GM18517 (cell line): Measurements from ENCODE around the gene PYCARD.
A peak's percentile ranks its signal among the peaks of the same experiment; 100 is the strongest.
"Not testable (repeated sequence)": the region's sequence is repeated elsewhere in the genome, so short reads cannot be mapped to it uniquely, and the experiment has no call there.

ENCODE experiments used
- ATAC-seq: cut with Tn5 transposase; IDR thresholded peaks from one replicate; pipeline ENCODE4 v1.9.1; 2021; ENCODE audit warnings: mild to moderate bottlenecking, moderate library complexity; ENCODE audit not compliant: unreplicated experiment

The PYCARD gene

DNA sequence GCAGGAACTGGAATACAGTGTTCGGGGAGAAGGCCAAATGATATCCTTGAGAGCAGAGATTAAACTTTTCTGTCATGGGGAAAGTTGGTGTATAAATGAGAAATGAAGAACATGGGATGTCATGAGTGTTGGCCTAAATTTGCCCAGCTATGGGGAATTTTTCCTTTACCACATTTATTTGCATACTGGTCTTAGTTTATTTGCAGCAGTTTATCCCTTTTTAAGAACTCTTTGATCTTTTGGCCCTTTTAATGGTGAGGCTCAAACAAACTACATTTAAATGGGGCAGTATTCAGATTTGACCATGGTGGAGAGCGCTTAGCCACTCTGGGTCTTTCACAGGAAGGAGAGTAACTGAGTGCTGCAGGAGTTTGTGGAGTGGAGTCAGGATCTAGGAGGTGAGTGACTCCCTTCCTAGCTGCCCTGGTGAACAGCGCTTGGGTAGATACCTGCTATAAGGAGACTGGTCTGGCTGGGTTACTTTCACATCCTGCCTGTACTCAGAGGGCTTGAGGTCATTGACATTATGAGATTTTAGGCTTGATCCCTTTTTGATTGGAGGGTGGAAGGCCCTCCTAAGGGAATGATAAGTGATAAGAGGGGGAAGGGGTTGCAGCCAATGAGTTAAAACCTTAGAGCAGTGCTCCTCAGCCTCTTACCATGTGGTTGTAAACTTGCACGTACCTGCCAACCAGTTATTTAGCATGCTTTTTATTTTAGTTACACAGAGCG, 10.7 kb downstream of the PYCARD start:
- ATAC-seq: no peak

DNA sequence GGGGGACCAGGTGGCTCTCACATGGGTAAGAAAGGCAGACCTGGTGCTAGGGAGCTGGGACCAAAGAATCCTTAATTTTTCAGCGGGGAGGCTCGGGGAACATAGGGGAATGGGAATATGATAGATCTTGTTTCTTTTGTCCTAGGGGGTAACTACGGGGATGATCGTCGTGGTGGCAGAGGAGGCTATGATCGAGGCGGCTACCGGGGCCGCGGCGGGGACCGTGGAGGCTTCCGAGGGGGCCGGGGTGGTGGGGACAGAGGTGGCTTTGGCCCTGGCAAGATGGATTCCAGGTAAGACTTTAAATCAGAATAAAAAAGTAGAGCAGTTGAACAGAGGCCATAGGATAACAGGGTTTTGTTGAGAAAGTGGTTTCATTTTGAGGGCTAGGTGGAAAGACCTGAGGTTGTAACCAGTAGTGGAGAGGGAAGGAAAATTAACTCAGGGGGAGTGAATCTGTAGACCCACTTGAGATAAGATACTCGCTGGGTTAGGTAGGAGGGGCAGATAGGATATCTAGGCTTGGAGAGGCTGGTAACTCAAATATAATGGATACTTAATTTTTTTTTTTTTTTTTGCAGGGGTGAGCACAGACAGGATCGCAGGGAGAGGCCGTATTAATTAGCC, 11.6 kb downstream of the PYCARD start:
- ATAC-seq: no peak

DNA sequence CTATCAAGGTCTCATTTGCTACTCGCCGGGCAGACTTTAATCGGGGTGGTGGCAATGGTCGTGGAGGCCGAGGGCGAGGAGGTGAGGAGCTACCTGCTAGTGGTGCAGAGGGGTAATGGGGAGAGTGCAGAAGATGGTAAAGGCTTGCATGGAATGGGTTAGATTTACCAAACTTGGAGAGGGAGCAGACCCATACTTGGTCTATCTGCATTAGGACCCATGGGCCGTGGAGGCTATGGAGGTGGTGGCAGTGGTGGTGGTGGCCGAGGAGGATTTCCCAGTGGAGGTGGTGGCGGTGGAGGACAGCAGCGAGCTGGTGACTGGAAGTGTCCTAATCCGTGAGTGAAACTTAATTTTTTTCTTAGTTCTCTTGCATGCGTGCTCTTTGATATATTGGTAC, 12.5 kb downstream of the PYCARD start:
- ATAC-seq: no peak

DNA sequence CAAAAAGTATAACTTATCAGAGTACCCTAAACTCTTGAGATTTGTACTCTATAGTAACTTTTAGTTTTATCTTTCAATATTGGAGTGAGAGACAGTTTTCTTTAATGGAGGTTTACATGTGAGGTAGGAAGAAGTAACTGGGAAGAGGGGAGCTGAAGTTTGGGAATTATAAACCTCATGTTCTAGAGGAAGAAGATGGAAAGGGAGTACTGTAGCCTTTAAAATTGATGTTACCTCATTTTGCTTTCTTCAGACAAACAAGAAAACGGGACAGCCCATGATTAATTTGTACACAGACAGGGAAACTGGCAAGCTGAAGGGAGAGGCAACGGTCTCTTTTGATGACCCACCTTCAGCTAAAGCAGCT, 13.2 kb downstream of the PYCARD start:
- no peak for ATAC-seq

DNA sequence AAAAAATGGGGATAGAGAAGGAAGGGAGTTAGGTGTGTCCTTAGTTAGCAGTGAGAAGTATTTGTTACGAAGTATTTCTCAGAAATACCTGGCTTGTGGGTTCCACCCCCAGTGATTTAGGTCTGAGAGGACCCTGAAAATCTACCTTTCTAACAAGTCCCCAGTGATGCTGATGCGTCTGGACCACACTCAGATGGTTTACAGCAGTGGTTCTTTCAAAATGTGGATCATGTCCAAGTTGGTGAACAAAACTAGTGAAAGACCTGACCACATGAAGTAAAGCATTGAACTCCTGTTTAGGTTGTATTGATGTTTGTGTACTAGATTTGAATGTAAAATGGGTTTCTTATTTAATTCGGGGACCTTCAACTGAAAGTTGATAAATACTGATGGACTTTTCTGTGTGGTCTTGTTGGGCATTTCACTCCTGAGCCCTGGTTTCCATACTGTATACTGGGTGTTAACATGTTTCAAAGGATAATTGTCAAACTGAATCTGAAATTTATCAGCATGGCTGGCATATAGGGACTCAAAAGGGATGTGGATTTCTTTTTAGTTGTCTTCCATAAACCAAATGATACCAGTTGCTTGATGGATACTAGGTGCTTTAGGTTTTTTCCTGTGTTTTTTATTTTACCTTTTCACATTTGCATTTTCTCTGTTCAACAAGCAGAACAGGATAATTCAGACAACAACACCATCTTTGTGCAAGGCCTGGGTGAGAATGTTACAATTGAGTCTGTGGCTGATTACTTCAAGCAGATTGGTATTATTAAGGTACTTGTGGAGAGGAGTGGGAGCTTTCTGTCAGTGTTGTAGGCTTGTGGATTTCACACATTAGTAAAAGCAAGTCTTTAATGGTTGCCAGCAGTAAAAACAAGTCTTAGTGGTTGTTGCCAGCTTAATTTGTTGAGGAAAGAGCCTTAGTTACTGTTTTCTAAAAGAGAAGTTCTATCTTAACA, 13.8 kb downstream of the PYCARD start:
- ATAC-seq: no peak

DNA sequence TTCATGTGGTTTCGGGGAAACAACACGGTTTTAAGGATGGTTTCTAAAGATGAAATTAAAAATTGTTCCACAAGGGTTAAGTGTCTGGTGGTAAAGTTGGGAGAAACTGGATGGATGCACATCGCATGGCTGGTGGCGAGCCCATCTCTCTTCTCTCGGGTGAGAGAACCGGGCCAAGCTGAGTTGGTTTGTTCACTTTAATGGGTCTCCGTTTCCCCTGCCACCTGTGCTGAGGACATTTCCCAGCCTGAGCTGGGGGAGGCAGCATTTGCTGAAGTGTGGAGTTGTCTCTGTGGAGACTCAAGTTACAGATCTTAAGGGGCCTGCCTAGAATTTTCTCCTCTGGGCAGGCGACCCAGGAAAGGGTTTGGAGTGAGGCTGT, 14.8 kb downstream of the PYCARD start:
- no peak for ATAC-seq

DNA sequence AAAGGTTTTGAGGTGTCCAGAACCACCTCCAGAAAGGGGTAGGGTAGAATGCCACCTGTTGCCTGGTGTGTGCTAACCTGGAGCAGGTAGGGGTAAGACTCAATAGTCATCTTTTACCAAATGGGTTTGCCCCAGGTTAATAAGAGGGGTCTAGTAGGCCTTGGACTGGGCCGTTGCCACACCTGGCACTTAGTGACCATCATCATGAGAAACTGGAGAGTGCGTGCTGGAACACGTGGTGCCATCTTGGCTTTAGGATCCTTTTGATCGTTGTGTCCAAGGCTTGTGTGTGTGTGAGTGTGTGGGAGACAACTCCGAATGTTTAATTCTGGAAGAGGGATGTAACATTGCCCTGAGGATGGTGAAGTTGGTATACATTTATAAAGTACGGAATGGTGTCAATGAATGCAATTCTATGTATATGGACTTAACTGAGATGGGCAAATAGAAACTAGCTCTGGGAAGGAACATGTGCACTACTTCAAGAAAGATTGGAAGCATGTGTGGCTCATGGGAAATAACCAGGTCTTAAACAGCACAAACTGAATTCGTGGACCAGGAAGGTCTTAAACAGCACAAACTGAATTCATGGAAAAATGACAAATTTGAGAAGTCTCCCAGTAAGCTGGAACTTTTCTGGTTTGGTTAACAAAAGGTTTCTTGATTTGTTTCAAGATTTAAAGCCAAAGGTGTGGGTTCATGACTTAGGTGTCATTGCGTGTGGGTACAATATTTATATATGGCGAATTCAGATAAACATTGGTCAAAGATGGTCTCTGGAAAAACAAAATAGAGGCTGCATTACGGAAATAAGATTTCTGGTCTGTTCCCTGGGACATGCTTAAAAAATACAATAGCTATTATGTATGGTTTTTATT, 15.4 kb downstream of the PYCARD start:
- ATAC-seq: no peak

DNA sequence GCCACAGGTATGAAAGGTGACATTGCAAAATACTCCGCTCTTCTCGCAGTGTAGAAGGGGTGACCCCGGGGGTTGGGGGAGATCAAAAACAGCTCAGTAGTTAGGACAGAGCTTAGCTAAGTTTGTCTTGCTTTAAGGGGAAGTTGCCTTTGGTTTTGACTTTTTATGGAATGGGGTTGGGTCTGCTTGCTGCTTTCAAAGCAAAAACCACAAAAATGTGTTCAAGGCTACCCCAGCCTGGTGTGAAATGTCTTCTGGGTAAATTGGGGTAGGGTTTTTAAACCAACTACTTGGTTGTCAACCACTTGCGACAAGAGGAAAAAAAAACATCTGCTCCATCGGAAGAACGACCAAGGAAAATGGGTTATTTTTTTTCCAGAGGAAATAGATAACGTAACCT, 16.4 kb downstream of the PYCARD start:
- ATAC-seq: no peak

DNA sequence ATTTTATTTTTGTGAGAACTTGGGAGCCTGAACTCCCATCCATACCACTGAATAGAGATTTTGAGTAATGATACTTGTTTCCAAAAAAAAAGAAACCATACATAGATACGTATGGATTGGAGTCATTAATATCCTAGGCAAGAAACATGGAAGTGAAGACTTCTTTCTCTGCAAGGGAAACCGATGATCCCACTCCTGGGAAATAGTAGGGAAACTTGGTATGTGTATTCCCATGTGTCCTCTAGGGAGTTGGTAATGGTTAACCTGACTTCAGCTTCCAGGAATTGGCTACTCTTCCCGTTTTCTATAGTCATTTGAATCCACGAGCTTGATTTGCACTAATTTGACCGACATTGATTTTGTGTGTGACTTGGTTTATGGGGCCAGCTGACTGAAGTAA, 17.2 kb downstream of the PYCARD start:
- ATAC-seq: no peak

DNA sequence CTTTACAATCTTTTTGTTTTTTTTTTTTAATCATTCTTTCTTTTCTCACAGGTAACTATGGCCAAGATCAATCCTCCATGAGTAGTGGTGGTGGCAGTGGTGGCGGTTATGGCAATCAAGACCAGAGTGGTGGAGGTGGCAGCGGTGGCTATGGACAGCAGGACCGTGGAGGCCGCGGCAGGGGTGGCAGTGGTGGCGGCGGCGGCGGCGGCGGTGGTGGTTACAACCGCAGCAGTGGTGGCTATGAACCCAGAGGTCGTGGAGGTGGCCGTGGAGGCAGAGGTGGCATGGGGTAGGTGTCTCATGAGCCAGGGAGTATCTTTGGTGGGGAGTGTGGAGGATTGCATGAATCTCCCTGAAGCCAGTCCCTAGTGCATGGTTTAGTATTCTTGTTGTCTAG, 17.7 kb downstream of the PYCARD start:
- no peak for ATAC-seq

DNA sequence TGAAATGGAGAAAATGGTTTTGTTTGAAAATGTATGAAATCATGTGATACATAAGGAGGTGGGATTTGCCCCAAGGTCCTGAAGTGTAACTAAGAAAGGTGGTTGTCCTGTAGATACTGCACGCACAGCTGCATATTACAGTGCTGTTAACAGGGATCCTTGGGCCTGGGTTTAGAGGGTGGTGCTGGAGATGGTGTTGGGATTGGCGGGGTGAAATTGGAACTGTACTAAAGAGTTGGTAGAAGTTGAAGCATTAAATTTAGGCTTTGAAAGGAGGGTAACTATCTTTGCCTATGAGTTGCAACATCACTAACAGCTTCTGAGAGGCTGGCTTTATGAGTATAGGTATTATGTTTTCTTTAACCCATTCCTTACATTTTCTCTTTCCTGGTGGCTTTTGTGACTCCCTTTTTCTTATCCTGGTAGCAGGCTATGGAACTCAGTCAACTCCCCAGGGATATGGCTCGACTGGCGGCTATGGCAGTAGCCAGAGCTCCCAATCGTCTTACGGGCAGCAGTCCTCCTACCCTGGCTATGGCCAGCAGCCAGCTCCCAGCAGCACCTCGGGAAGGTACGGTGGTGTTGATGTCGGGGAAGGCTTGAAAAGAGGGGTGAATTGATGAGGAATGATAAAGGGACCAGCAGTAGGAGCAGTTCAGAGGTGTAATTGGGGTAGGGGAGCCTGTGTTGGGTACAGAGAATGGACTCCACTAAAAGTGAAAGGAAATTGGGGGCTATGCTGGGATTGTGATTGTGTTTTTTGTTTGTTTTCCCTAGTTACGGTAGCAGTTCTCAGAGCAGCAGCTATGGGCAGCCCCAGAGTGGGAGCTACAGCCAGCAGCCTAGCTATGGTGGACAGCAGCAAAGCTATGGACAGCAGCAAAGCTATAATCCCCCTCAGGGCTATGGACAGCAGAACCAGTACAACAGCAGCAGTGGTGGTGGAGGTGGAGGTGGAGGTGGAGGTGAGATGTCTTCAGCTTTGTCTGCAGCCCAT, 18.8 kb downstream of the PYCARD start:
- no peak for ATAC-seq

DNA sequence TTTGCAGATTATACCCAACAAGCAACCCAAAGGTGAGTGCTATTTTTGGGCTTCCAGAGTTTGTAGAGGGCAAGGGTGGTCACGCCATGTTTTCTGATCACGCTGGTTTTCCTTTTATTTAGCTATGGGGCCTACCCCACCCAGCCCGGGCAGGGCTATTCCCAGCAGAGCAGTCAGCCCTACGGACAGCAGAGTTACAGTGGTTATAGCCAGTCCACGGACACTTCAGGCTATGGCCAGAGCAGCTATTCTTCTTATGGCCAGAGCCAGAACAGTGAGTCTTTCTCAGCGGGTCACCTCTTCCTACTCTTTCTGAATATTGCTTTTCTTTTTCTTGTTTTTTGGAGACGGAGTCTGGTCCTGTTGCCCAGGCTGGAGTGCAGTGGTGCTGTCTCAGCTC, 20.2 kb downstream of the PYCARD start:
- no peak for ATAC-seq

DNA sequence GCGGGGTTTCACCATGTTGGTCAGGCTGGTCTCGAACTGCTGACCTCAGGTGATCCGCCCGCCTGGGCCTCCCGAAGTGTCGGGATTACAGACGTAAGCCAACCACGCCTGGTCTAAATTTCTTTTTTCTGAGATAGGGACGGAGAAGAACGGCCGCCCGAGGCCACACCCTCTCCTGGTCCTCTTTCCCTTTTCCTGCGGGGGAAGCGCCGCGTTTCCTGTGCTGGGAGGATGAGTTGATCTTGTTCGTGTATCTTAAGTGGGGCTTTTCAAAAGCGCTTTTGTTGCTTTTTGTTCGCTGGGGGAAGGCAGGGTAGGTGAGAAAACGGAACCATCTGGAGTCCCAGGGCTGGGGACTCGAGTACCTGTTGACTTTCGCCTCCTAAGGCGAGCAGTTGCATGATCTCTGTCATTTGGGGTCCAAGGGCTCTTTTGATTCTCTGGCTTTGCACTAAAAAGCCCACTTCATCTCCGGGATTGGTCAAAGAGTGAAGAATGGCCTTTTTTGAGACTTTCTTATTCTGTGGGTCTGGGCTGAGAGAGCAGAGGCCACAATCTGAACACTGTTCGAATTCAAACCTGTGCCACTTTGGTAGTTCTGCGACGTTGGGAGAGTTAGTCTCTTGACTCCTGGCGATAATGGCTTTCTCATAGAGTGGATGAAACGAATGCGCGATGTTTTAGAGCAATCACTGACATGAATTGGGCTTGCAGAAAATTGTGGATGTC, 21.3 kb downstream of the PYCARD start:
- ATAC-seq: no peak

DNA sequence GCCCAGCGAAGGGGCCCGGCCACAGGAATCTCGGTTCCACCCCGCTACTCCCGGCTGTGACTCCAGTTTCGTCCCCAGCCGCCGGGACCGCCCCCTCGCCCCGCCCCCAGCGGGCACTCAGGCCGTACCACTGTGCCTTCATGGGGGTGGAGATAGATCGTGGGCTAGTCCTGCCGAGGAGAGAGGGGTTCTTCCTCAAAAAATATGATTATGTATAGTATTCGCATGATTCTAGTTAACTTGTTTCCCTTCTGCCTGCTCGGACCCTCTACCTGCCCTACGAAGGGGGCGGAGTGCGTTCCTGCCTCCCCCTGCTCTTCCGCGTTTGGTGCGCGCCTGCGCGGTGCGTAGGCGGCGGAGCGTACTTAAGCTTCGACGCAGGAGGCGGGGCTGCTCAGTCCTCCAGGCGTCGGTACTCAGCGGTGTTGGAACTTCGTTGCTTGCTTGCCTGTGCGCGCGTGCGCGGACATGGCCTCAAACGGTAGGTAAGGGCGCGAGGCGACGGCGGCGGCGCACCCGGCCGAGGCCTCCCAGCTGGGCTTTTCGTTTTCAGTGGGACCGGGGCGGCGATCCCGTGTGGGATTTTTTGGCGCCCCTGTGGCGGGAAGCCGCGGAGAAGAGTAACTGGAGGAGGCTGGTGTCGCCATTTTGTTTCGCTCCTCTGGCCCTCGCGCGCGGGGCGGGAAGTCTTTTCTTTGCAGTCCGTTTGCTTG, 22.7 kb downstream of the PYCARD start, which contains the start of gene FUS:
Gene FUS, plus strand, starts transcription at position 393 of the 713 bp plus-strand sequence. Its CDS starts 76 bp downstream, at position 469.
- peak; percentile 45 for ATAC-seq

DNA sequence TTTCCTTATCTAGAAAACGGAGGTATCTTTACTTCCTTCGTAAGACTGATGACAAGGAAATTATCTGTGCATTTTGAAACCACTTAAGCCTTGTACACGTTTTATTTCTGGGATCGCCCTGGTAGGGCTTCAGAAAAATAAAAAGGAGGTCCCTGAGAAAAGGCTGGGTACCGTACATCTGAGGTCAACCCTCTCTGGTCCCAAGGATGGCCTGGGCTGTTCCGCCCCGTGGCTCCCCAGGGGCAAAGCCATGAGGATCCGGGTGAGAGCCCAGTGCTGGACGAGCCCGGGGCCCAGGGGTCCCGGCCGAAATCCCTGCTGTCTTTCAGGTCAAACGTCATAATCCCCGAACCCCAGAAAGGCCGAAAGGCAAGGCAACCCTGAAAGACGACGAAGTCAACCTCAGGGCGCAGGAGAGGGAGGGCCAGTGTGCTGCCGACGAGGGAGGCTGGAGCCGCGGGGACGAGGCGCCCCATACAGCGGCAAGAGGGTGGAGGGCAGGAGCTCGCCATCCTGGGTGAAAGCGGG, 23.3 kb downstream of the PYCARD start:
- ATAC-seq: peak; percentile 0

DNA sequence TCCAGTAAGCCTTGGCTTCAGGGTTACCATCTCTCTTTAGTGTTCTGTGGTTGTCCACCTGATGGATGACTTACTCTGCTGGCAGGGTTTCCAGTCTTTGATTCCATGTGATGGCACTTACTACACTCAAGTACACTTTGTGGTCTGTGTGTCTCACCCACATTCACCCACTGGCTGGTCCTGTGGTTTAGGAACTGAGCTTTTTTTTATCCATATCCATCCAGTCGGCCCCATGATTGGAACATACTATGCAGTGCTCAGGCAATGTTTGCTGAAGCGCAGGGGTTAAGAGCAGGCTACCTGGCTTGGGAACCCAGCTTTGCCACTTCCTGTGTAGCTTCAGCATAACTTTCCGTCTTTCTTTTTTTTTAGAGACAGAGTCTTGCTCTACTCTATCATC, 25.4 kb downstream of the PYCARD start:
- ATAC-seq: no peak

DNA sequence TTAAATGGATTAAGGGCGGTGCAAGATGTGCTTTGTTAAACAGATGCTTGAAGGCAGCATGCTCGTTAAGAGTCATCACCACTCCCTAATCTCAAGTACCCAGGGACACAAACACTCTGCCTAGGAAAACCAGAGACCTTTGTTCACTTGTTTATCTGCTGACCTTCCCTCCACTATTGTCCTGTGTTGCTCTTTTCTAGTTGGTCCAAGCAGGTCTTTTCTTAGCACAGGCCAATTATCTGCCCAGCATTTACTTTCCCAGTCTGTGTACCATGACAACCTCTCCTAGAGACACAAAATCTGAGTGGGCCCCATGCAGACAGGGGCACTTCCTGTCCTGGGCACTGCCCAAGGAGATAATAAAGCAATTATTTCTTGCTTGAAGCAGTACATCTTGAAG, 32.5 kb downstream of the PYCARD start:
- ATAC-seq: not testable (repeated sequence)

DNA sequence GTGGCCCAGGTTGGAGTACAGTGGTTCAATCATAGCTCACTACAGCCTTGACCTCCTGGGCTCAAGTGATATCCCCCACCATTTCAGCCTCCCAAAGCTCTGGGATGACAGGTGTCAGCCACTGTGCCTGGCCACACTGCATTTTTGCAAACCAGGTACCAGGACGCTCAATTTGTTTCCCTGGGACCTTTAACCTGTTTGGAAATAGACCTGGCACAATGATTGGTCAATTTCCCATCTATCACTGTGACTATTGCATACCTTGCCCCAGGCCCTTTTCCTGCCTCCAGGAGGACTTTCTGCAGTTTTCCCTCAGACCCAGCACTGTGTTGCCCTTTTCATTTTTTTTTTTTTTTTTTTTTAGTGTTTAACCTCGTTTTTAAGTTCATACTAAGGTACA, 33.7 kb downstream of the PYCARD start:
- ATAC-seq: no peak
